ENCODE results near the gene TERT. TPM values are rescaled to one million over a fixed set of nuclear protein-coding genes. Genes with fewer than 3 reads are reported as not detected.

Gene TERT
- total RNA-seq, 1 donor from 2014 or later = not detected

DNA sequence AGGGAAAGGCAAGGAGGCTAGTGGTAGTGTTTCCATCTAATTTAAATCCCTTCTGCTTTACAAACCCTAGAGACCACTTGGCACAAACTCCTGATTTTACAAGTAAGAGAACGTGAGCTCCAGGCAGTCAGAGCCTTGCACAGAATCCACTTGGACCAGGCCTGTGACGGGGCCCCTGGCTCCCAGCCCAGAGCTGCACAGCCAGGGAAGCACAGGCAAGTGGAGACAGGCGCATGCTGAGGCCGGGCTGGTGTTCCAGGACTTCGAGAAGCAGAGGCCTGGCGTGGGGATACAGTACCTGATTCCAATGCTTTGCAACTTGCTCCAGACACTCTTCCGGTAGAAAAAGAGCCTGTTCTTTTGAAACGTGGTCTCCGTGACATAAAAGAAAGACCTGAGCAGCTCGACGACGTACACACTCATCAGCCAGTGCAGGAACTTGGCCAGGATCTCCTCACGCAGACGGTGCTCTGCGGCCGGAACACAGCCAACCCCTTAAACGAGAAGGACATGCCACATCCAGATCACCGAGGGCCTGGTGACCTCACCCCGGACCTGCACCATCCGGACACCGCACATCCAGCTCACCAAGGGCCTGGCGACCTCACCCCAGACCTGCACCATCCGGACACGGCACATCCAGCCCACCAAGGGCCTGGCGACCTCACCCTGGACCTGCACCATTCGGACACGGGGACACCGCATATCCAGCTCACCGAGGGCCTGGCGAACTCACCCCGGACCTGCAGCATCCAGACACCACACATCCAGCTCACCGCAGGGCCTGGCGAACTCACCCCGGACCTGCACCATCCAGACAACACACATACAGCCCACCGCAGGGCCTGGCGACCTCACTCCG, 12.5 kb downstream of the TERT start:
- H3K27me3 ChIP-seq = no peaks in the 10 kb centered on the region
- no peak overlapping the region for H3K4me3 ChIP-seq
- peaks cover 0 to 6% of the 10 kb centered on the region in 2 donors for H3K9me3 ChIP-seq
- no peak overlapping the region for H3K27ac ChIP-seq
- intact Hi-C loops (cut with DNase I) = no loop called here
- DNase-seq (ENCODE audit: low spot score in 2 of 2) = no peak
- no peaks in the 10 kb centered on the region for H3K4me1 ChIP-seq
- no peaks in the 10 kb centered on the region for H3K36me3 ChIP-seq
- TF ChIP-seq, protein P1, sequence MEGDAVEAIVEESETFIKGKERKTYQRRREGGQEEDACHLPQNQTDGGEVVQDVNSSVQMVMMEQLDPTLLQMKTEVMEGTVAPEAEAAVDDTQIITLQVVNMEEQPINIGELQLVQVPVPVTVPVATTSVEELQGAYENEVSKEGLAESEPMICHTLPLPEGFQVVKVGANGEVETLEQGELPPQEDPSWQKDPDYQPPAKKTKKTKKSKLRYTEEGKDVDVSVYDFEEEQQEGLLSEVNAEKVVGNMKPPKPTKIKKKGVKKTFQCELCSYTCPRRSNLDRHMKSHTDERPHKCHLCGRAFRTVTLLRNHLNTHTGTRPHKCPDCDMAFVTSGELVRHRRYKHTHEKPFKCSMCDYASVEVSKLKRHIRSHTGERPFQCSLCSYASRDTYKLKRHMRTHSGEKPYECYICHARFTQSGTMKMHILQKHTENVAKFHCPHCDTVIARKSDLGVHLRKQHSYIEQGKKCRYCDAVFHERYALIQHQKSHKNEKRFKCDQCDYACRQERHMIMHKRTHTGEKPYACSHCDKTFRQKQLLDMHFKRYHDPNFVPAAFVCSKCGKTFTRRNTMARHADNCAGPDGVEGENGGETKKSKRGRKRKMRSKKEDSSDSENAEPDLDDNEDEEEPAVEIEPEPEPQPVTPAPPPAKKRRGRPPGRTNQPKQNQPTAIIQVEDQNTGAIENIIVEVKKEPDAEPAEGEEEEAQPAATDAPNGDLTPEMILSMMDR (IDR thresholded peaks at IDR 0.05) = no peak

DNA sequence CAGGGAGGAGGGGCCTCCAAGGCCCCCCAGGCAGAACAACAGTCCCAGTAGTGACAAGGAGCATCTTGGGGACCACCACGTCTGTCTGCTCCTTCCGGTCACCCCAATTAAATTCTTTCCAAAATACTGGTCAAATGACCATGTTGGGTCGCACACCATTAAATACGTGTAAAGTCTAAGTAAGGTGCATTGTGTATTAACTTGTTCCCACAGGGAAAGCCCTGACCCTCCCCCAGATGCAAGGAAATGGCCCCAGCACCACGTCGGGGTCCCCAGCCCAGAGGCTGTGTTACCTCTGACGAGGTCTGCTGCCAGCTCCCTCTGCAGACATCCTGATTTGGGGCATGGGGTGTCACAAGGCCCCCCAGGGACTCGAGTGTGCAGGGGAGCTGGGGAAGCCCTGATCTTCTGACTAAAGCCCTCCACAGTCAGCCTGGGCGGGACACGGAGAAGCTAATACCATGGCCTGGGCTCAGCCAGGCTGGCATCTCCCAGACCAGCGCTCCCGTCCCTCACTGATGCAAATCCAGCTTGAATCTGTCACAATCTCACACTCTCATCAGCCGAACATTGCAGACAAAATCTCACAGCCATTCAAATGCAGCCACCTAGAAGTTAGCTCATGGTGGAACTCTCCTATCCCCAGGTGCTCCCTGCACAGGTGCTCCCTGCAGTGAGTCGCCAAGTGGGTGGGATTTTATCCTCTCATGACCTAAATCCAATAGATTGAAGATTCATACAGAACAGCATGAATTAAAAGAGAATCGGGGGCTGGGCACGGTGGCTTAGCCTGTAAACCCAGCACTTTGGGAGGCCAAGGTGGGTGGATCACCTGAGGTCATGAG, 13.6 kb downstream of the TERT start:
- no peak for DNase-seq (ENCODE audit: low spot score in 2 of 2)
- intact Hi-C loops (cut with DNase I) = no loop called here
- H3K27me3 ChIP-seq = no peaks in the 10 kb centered on the region
- peaks cover 0 to 6% of the 10 kb centered on the region in 2 donors for H3K9me3 ChIP-seq
- H3K4me1 ChIP-seq = no peaks in the 10 kb centered on the region
- H3K36me3 ChIP-seq = no peaks in the 10 kb centered on the region
- H3K4me3 ChIP-seq = no peak overlapping the region
- TF ChIP-seq, protein P1 (IDR thresholded peaks at IDR 0.05) = no peak
- no peak overlapping the region for H3K27ac ChIP-seq

DNA sequence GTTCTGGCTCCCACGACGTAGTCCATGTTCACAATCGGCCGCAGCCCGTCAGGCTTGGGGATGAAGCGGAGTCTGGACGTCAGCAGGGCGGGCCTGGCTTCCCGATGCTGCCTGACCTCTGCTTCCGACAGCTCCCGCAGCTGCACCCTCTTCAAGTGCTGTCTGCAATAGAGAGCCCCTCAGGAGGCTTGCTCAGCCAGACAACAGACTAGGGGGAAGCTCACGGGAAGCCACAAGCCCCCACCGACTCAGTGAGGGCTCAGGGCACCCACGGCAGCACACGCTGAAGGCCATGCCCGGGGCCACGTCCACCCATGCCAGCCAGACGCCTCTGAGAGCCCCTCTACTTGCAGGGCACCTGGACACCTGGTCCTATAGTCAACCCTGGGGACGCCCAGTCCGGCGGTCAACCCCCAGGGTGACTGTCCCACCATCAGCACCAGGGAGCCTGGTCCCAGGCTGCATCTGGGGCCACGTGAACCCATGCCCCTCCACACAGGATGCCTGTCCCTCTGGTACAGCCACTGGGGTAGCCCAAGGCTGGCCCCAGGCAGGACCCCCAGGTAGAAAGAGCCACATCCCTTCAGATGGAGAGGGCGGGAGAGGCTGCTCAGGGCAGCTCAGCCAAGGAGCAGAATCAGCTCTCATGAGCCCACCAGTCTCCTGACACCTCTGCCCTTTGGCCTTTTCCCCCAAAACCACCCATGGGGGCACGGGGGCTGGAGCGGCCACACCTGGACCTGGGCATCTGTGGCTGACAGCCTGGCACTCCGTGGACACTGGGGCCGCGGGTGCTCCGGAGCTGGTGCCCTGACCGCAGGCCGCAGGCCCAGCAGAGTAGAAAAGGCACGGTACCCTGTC, 14.5 kb downstream of the TERT start:
- Histone ChIP-seq H3K9me3 (peaks cover 0 to 6% of the 10 kb centered on the region in 2 donors), H3K4me1 (no peaks in the 10 kb centered on the region), H3K27ac (no peak overlapping the region), H3K36me3 (no peaks in the 10 kb centered on the region), H3K4me3 (no peak overlapping the region), H3K27me3 (no peaks in the 10 kb centered on the region)
- no peak for DNase-seq (ENCODE audit: low spot score in 2 of 2)
- TF ChIP-seq, protein P1 (IDR thresholded peaks at IDR 0.05) = no peak
- intact Hi-C loops (cut with DNase I) = no loop called here

DNA sequence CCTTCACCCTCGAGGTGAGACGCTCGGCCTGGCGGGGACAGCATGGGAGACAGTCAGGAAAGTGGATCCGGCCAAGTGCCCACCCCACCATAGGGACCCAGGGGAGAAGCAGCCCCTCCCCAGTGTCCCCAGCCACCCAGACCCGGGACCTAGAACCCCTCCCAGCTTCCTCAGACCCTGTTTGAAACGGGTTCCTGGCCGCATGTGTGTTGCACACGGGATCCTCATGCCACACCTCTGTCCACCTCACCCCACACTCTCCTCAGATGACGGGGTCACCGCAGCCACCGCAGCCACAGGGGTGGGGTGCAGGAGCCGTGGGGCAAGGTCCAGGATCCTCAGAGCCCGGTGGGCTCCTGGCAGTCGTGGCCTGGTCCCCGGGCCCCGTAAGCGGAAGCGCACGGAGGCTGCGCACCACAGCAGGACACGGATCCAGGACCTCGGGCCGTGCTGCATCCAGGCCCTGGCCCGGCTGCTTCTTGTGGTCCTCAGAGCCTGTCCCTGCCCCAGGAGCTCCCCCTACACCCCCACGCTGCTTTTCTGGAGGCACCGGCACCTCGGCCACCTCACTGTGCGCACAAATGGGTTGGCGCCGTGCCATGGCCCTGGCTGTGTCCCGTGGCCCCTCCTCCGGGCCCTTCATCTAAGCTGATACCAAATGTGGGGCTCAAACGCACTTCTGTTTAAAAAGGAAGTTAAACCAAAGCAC, 15.3 kb downstream of the TERT start:
- intact Hi-C loops (cut with DNase I) = no loop called here
- Histone ChIP-seq H3K9me3 (peaks cover 0 to 6% of the 10 kb centered on the region in 2 donors), H3K36me3 (no peaks in the 10 kb centered on the region), H3K4me3 (no peak overlapping the region), H3K4me1 (no peaks in the 10 kb centered on the region), H3K27ac (no peak overlapping the region), H3K27me3 (no peaks in the 10 kb centered on the region)
- TF ChIP-seq, protein P1 (IDR thresholded peaks at IDR 0.05) = no peak
- no peak for DNase-seq (ENCODE audit: low spot score in 2 of 2)
